Inflammatory macrophage treated with lipopolysaccharide for 1 hour (primary cell): ENCODE measurements around the gene RAX2.
A peak's percentile ranks its signal among the peaks of the same experiment; 100 is the strongest.

ENCODE experiments used
- DNase-seq, 2 donors: peaks; one replicate each; pipeline ENCODE4 v3.0.0-alpha.2; 2020 to 2022

RAX2 gene

DNA sequence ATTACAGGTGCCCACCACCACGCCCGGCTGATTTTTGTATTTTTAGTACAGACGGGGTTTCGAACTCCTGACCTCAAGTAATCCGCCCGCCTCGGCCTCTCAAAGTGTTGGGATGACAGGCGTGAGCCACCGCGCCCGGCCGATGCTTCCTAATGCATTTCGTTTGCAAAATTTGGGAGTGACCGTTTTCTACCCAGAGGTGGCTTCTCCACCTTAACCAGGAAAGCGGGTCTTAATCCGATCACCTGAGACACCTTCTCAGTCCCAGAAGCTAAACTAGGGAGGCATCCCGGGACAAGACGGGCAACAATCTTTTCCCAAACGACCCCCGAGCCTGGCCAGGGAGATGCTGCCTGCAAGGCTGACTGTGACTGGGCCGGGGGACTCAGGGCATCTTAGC, 29.0 kb upstream of the RAX2 start:
- no peak for DNase-seq

DNA sequence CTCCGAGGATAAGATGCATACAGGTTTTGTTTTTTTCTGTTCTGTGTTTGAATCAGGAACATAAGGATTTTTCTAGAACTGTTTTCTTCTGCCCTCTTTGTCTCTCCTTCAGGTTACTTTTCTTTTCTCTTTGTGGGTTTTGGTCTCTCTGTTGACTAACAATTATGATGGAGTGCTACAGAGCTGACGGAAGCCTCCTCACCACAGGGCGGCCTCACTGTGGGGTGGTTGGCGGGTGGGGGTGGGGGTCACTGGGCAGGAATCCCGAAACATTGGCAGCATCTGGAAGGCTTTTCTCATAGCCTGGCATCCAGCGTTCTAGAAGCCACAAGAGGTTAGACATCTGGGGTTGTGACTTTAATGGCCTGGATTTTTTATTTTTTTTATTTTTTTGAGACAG, 26.1 kb upstream of the RAX2 start:
- no peak for DNase-seq

DNA sequence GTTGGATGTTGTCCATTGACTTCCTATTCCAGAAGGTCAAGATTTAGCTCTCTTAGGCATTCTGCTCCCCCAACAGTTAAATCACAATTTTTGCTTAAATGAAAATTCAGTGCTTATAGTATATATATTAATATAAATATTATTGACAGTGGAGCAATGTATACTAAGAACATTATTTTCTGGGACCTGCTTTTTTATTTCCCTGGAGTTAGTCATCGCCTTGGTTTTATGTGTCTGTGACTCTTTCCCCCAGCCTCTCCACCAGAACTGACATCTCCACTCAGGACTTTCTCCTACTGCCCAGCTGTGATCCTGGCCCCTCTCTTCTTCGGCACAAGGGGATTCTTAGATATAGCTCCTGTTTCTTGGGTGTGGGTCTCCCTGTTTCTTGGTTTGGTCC, 24.3 kb upstream of the RAX2 start:
- DNase-seq: no peak

DNA sequence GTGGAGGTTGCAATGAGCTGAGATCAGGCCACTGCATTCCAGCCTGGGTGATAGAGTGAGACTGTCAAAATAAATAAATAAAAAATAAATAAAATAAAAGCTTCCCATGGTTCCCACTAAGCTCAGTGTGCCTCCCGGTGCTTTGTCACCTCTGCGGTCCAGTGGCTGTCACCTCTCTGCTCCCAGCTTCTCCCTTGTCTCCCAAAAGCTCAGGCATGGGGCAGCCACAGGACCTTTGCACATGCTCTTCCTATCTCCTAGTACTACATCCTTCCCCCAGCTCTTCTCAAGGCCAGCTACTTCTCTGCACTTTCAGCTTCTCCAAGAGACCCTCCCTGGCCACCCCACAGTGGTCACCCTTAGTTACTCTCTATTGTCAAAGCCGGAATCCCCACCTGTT, 21.8 kb upstream of the RAX2 start:
- DNase-seq: no peak

DNA sequence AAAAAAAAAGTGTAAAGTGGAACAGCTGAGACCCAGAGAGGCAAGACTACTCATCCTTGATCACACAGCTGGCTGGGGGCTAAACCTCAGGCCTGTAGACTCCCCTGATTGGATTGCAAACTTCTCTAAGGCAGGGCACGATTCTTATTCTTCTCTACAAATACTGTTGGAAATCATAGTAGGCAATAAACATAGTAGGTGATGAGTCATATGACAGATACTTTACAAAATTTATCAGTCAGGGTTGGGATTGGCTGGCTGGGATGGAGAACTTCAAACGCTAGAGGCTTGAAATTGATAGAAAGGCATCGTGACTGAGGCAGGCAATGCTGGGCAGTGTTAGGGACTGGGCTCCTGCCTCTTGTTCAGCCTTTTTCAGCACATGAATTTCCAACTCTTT, 20.1 kb upstream of the RAX2 start:
- no peak for DNase-seq

DNA sequence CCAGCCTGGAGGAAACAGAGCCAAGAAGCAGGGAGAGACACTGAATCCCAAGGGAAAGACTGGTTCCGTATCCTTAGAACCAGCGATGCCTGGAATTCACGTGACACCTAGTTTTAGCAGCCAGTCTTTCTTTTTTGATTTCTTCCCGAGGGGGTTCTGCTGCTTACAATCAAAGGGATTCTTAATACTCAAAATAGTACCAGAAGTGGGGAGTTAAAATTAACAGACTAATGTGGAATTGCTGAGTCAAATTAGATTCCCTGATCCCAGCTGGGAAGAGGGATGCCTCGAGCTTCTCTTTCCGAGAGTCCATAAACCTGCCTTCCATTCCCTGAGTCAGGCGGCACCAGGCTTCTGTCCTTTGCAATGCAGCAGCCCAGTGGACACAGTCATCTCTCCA, 18.9 kb upstream of the RAX2 start:
- DNase-seq: no peak

DNA sequence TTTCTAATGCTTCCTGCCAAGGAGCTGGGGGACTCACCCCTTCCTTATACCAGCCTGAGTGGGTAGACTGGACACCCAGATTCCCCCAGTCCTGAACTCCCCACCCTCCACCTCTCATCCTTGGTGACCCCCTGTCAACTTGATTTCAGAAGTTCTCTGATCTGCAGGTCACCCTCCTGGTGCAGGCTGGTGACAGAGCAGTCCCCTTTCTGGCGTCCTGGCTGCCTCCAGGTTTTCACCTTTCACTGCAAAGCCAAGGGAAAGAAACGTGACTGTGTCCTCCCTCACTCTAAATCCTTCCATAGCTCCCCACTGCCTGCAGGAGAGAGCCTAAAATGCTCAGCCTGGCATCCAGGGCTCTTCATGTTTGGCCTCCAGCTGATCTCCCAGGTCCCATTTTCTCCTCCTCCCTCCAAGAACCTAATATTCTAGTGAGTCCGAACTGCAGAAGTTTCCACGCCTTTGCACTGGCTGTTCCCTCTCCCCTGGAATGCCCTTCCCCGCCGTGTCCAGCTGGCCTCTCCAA, 18.2 kb upstream of the RAX2 start:
- no peak for DNase-seq

DNA sequence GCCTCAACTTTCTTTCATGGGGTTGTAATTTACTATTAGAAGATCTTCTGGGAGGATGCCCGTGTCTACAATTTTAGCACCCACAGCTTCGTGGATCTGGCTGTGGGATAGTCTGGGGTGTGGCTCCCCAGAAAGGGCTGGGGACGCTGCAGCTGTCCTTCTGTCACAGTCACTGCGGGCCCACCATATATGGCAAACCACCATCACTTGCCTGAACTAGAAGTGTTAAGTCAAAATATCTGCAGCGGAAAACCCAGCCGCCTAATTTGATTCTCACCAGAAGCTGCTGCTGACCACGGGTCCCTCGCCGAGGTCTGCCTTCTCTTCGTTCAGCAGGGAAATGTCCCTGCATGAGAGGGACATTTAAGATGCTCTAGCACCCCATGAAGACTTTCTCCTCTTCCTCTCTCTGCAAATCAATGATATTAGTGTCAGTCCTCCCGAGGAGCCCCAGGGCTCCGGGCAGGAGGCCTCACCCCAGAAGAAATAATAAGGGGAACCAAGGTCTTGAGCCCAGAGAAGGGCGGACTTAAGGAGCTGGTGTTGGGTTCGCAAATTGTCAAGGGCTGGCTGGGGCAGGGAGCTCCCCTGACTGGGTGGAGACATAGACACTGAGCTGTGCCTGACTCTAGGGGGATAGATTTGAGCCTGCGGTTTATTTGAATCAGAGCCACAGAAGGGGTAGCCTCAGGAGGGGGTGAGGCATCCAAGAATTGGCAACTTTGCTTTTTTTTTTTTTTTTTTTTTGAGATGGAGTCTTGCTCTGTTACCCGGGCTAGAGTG, 17.2 kb upstream of the RAX2 start:
- DNase-seq: no peak

DNA sequence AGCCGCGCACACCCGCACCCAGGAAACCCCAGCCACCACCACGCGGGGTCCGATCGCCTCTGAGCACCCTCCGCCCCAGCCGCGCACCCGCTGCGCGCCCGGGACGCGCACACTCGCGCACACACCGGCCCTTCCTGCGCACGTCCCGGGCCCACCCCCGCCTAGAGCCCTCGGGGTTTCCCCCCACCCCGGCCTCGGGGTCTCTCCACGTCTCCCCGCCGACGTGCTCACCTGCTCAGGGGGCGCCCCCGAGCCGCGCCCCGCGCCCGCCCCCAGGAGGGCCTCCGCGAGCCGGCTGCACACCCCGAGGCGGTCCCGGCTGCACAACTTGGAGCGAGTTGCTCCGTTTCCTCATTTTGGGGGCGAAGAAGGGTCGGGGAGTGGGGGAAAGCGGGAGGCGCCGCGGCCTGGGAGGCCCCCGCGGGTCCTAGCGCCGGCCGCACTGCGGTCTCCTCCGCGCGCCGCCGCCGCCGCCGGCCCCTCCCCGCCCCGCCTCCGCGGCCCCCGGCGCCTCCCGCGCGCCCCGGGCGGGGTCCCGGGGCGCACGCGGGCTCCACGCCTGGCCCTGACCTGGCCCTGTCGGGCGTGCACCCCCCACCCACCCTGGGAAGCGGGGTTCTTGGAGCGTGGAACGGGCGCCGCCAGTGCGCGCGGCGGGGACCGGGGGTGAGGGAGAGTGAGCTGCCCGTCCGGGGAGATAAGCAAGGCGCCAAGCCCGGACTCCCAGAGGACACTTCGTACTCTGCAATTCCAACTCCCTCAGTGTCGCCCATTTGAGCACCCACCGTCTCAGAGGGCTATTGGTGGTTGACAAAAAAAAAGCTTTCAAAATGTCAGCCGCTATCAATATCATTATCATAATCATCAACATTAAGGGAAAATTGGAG, 14.2 kb upstream of the RAX2 start, which contains the start of gene MATK:
Gene MATK, minus strand, starts transcription at position 444 of the 887 bp plus-strand sequence. CDS start 1,246 bp downstream, outside the sequence.
- peak; percentile 54 to 63 for DNase-seq

DNA sequence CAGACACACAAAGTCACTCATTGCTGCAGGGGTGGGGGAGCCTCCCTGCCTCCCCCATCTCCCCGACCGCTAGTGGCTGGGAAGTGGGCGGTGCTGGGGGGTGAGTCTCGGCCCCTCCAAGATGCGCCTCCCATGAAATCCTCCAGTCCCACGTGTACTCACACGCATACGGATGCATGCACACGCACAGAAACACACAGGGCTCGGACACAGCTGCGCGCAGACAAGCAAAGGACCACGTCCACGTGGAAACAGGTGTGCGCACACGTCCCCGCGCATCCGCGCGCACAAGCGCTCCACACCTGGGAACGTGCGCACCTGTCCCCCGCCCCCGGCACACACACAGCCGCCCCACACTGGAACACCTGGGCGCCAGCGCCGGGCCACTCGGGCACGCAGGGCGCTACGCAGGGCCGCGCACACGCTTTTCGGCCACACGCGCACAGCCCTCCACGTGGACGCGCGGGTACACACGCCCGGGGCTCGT, 13.5 kb upstream of the RAX2 start:
- DNase-seq: no peak

DNA sequence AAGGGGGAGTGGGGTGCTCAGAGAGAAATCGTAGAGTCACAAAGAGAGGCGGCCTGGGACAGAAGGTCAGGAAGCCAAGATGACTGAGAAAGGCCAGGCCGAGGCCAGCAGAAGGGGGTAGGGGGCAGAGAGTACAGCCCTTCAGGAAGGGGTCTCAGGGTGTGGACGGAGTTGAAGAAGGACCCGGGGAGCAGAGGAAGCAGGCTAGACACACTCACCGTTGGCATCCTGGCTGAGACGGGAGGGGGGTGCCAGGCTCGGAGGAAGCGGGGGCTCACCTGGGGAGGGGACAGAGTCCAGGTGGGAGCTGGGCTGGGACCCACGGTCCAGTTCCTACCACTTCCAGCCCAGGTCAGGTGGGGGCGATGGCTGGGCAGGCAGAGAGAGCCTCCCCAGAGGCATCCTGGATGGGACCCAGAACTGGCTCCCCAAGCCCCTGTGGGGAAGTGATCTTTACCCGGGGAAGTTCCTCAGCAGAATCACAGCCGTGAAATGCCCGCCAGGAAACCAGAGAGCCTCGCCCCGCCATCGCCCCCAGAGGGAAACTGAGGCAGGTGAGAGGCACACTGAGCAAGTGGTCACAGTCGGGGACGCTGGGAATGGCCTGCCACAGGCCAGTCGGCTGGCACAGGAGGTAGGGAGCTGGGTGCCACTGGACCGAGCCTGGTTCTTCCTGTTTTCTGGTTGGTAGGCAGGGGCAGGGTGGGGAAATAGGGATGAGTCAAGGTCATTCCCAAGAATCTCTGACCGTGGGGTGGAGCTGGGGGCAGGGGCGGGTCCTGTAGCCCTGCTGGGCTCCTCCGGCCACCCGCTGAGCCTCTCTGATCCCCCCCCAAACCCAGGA, 12.8 kb upstream of the RAX2 start:
- peak; percentile 67 to 90 for DNase-seq

DNA sequence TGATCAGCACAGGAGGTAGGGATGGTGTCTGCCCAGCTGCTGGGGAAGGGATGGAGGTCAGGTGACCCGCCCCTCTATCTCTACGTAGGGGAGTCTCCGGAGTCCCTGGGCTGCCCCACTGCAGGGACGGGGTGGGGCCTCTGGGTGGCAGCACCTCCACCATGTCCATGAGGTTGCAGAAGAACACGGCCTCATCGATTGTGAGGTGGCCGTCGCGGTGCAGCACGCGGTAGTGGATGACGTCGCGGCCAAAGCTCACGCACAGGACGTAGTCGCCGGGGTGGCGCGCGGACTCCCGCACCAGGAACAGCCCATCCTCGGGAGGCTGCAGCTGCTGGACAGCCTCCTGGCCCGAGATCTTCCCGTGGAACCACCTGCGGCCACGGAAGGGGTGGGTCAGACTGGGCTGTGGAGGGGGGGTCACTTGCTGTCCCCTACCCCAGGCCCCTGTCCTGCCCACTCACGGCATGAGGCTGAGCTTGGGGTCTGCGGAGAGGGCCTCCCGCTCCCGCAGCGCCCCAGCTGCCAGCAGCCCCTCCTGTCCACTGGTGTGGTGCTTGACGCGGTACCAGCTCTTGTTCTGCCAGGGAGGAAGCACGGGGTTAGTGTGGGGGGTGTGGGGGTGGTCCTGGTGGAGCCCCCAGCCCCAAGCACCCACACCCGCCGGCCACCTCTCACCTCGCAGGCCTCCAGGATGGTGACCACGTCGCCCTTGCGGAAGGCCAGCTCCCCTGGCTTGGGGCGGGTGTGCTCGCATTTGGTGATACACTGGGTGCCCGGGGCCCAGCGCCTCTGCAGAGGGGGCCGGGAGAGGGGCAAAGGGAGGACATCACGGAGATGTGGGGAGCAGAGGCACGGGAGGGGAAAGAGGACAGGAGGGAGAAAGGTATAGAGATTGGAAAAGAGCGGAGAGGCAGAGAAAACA, 11.9 kb upstream of the RAX2 start:
- DNase-seq: no peak

DNA sequence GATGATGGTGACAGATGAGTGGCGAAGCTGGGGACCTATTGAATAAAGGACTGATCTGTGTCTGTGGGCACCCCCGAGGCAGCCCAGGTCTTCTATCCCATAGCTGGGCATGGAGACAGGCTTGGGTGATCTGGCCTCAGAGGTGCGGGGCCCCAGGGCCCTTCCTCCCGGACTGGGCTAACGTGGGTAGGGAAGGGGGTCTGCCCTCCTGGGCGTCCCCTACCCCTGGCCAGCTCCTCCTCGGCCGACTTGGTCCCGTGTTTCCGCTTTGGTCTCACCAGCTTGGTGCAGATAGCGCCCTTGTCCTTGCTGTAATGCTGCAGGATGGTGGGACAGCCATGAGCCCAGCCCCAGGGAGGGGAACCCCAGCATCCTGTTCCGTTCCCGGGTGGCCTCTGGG, 10.9 kb upstream of the RAX2 start:
- DNase-seq: no peak

DNA sequence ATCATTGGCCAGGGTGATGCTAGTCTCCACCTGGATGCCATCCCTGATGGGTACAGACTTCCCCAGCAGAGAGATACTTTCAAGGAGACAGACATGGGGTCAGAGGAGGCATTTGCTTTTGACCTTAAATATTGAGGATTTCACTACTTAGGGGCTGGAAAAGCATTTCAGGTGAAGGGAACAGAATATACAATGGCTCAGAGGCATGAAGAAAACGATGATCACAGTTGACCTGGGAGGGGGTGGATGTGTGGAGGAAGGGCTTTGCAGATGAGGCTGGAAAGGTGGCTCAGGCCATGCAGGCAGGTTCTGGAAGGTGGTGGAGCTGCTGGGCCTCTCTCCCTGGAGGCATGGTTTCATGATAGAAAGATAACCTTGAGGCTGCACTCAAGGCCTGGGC, 10.3 kb upstream of the RAX2 start:
- no peak for DNase-seq

DNA sequence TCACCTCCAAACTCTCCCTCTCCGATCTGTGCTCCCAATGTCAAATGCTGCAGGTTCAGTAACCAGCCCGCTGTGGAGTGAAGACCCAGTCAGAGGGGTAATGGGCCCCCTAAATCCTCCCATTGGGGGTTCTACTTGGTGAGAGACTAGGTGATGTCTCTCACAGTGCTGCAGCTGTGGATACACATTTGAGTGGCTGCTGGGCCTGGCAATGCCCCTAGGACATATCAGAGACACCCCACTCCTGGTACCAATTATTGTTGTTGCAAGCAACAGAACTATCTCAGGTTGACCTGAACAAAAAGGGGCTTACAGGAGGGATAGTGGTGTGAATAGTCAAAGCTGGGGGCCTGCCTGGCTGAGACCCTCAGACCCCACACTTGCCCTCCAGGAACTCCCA, 9.6 kb upstream of the RAX2 start:
- DNase-seq: no peak

DNA sequence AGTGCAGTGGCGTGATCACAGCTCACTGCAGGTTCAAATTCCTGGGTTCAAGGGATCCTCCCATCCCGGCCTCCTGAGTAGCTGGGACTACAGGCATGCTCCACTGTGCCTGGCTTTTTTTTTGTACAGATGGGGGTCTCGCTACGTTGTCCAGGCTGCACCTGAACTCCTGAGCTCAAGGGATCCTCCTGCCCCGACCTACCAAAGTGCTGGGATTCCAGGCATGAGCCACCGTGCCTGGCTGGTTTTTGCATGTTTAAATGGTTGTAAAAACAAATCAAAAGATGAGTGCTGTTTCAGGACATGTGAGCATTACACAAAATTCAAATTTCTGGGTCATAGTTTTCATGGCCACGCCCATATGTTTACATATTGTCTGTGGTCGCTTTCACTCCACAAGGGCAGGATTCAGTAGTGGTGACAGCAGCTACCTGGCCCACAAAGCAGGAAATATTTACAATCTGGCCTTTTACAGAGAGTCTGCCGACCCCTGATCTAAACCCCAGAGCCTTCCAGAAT, 8.8 kb upstream of the RAX2 start:
- DNase-seq: no peak

DNA sequence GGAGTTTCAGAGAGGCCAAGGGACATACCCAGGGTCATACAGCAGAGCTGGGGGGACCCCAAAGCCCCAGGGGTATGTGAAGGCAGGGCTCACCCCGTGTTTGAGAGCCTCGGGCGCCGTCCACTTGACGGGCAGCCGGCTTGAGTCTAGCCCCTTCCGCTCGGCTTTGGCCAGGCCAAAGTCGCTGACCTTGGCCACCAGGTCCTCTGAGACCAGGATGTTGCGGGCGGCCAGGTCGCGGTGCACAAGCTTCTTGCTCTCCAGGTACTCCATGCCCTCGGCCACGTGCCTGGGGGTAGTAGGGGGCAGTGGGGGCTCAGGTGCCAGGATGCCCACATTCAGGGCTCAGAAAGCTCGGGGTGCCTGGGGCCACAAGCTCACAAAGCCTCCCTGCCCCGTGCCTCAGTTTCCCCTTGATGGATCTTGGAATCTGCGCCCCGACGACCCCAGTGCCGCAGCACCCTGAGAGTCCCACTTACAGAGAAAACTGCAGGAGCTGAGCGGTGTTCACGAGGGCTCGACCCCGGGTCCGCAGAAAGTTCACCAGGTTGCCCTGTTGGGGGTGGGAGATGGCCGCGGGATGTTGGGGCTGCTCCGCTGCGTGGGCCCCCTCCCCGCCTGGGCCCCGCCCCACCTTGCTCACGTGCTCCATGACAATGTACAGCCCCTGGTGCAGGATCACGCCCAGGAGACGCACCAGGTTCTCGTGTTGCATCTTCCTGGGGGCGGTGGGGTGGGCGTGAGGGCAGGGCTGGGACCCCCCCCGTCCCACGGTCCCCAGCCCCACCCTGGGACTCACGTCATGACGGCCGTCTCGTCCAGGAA, 7.1 kb upstream of the RAX2 start:
- no peak for DNase-seq

DNA sequence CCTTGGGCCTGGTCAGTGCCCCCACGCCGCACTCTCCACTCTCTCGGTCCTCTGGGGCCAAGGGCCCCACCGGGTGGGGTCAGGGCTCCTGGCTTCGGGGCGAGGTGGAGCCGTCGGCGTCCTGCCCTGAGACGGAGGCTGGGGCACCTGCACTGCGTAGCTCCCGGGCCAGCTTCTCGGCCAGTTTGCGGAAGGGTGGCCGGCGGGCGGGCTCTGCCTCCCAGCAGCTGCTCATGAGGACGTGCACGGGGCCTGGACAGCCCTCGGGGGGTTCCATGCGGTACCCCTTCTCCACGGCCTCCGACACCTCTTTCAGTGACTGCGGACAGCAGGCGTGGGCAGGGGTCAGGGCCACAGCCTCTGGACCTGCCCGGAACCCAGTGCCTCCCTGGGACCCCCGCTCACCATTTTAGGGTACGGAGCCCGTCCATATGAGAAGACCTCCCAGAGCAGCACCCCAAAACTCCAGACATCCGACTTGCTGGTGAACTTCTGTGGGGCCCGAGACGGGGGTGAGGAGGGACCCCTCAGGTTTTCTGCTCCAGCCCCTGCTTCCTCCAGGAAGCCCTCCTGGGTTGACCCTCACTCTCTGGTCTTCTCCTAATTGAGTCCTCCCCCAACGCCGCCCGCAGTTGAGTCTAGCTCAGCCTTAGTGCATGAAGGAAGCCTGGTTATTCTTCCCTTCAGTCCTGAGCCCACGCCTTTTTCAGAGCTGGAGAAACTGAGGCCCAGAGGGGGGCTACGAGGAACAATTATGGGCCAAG, 6.3 kb upstream of the RAX2 start:
- DNase-seq: no peak

DNA sequence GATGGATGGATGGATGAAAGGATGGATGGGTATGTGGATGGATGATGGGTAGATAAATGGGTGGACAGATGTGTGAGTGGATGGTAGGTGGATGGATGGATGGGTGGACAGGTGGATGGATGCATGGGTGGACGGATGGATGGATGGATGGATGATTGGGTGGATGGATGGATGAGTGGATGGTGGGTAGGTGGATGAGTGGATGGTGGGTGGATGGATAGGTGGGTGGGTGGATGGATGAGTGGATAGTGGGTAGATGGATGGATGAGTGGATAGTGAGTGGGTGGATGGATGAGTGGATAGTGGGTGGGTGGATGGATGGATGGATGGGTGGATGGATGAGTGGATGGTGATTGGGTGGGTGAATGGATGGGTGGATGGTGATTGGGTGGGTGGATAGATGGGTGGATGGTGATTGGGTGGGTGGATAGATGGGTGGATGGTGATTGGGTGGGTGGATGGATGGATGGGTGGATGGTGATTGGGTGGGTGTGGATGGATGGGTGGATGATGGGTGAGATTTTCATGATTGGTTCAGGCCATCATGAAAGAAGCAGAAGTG, 4.5 kb upstream of the RAX2 start:
- DNase-seq: no peak
